ENCODE results near the gene ZYG11A.

The ZYG11A gene

DNA sequence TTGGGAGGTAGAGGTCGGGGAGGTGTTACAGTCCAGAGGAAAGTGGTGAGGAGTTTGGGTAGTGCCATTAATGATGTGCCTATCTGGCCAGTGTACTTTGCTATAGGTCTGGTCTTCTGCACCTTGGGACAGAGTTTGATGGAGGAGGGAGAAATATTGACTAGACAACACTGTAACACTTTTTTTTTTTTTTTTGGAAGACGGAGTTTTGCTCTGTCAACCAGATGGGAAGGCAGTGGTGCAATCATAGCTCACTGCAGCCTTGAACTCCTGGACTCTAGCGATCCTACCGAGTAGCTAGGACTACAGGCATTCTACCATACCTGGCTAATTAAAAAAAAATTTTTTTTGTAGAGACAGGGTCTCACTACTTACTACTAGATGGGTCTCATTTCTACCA is 86.5 kb downstream of the ZYG11A start:
- POLR2A ChIA-PET (ENCODE audit: low non-redundant PET) = no interaction called here
- TF ChIP-seq CTCF (conservative IDR thresholded peaks at IDR 0.05; ENCODE audit: low read depth) = no peak
- no peak for DNase-seq (ENCODE audit: low spot score)
- CTCF ChIA-PET = no interaction called here
- H3K27ac ChIP-seq = no peak overlapping the region

- CTCF ChIA-PET = no interaction called here
Observed at GRCh38 chr1:52937433-52938182, 95.0 kb downstream of the ZYG11A start.

GRCh38 chr1:52938183-52938451 is 95.6 kb downstream of the ZYG11A start:
- DNase-seq (ENCODE audit: low spot score) = no peak
- TF ChIP-seq CTCF (conservative IDR thresholded peaks at IDR 0.05; ENCODE audit: low read depth) = no peak
- ChIA-PET POLR2A (ENCODE audit: low non-redundant PET) (no interaction called here), CTCF (no interaction called here)
- H3K27ac ChIP-seq = no peak overlapping the region

More at GRCh38 chr1:52937433-52938182, 95.0 kb downstream of the ZYG11A start:
- no peak for DNase-seq (ENCODE audit: low spot score)
- no peak for TF ChIP-seq CTCF (conservative IDR thresholded peaks at IDR 0.05; ENCODE audit: low read depth)
- POLR2A ChIA-PET (ENCODE audit: low non-redundant PET) = no interaction called here
- H3K27ac ChIP-seq = no peak overlapping the region

DNA sequence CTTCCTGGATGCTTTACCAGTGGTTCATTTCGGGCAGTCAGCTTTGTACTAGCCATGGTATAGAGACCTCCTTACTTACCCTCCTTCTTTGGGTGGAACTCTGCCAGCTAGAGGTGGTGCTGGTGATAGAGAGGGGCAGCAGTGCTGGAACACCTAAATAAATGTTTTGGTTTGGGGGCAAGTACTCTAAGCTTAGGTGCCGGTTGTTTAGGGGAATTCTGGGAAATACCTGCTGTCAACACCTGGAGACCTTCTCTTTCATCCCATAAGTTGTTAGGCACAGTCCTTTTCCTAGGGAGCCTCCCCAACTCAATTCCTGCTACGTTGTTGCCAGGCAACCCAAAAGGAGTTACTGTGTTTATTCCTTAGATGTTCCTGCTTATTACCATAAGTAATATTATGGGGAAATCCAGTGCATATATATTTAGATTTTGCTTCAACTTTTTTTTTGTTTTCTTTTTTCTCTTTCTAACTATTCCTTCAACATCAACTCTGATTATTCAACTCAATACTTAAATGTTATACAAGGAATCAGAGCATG is 101.4 kb downstream of the ZYG11A start:
- CTCF ChIA-PET = no interaction called here
- TF ChIP-seq CTCF (conservative IDR thresholded peaks at IDR 0.05; ENCODE audit: low read depth) = no peak
- no peak overlapping the region for H3K27ac ChIP-seq
- POLR2A ChIA-PET (ENCODE audit: low non-redundant PET) = no interaction called here
- DNase-seq (ENCODE audit: low spot score) = no peak

- TF ChIP-seq CTCF (conservative IDR thresholded peaks at IDR 0.05; ENCODE audit: low read depth) = no peak
- CTCF ChIA-PET = interaction anchor here (0.6 kb wide), 1 partner anchor 576 kb away, joined by 3 read pairs; no protein-coding TSS in a partner anchor
- POLR2A ChIA-PET (ENCODE audit: low non-redundant PET) = no interaction called here
- DNase-seq (ENCODE audit: low spot score) = no peak
- H3K27ac ChIP-seq = no peak overlapping the region
Observed at GRCh38 chr1:52944566-52944965, 102.0 kb downstream of the ZYG11A start.

All from RWPE1 (cell line).